K562 (cell line): ENCODE data around the gene SPINT2. TPM values are rescaled to one million over a fixed set of nuclear protein-coding genes. Genes with fewer than 3 reads are reported as not detected.

ENCODE experiments used
- AFF1 ChIP-seq, 2 experiments: fragments of 450-650 bp; IDR thresholded peaks; 2 replicates each; pipeline ENCODE4 v1.6.1; 2018; ENCODE audit warnings: mild to moderate bottlenecking in 2 of 2, low read depth in 1 of 2; ENCODE audit not compliant: partially characterized antibody in 2 of 2
- CTBP1 ChIP-seq: fragments of 450-650 bp; IDR thresholded peaks from 2 replicates; pipeline ENCODE4 v1.6.1; 2016; ENCODE audit warnings: borderline replicate concordance
- DPF2 ChIP-seq: fragments of 450-650 bp; IDR thresholded peaks from 2 replicates; pipeline ENCODE4 v1.6.1; 2016
- ESRRB ChIP-seq: fragments of 250-450 bp; sonication (Bioruptor Pico); IDR thresholded peaks from 2 replicates; pipeline ENCODE4 v1.5.0; 2020; ENCODE audit warnings: mild to moderate bottlenecking, moderate library complexity, borderline replicate concordance
- FOXK1 ChIP-seq: sonication (generic); formaldehyde crosslinking; IDR thresholded peaks from 2 replicates; pipeline ENCODE4 v1.8.0; 2022; ENCODE audit warnings: missing genetic modification reagents, mild to moderate bottlenecking, borderline replicate concordance
- GABPB1 ChIP-seq: sonication (generic); formaldehyde crosslinking; IDR thresholded peaks from 2 replicates; pipeline ENCODE4 v1.8.0; 2022; ENCODE audit warnings: mild to moderate bottlenecking, missing genetic modification reagents
- GTF2F1 ChIP-seq: IDR thresholded peaks from 2 replicates; pipeline ENCODE4 v1.6.1; 2011; ENCODE audit warnings: low read depth, low read length, improper control_type of control experiment
- HCFC1 ChIP-seq: IDR thresholded peaks from 2 replicates; pipeline ENCODE4 v1.6.1; 2012; ENCODE audit warnings: low read depth, low read length, improper control_type of control experiment
- HDGF ChIP-seq: fragments of 450-650 bp; IDR thresholded peaks from 2 replicates; pipeline ENCODE4 v1.6.1; 2016
- HMG20B ChIP-seq: fragments of 250-450 bp; sonication (Bioruptor Pico); IDR thresholded peaks from 2 replicates; pipeline ENCODE4 v1.5.0; 2021; ENCODE audit warnings: mild to moderate bottlenecking
- NELFE ChIP-seq: IDR thresholded peaks from 2 replicates; pipeline ENCODE4 v1.6.1; 2011; ENCODE audit warnings: mild to moderate bottlenecking; ENCODE audit not compliant: insufficient read depth, insufficient read length
- PML ChIP-seq: IDR thresholded peaks from 2 replicates; pipeline ENCODE4 v1.6.1; 2012; ENCODE audit warnings: low read length, inconsistent platforms
- SFPQ ChIP-seq: fragments of 200-400 bp; formaldehyde crosslinking; IDR thresholded peaks from 2 replicates; pipeline ENCODE4 v1.6.1; 2017; ENCODE audit warnings: mild to moderate bottlenecking, low read depth, low read length, moderate library complexity
- SNIP1 ChIP-seq: fragments of 450-650 bp; IDR thresholded peaks from 2 replicates; pipeline ENCODE4 v1.7.1; 2017; ENCODE audit warnings: low read depth, mild to moderate bottlenecking
- TAF1 ChIP-seq: IDR thresholded peaks from 2 replicates; pipeline ENCODE4 v1.6.1; 2011; ENCODE audit warnings: mild to moderate bottlenecking, low read length, moderate library complexity; ENCODE audit not compliant: insufficient read depth, control insufficient read depth, severe bottlenecking; ENCODE audit errors: extremely low read depth
- TCF15 ChIP-seq: fragments of 250-450 bp; sonication (Bioruptor Pico); IDR thresholded peaks from 2 replicates; pipeline ENCODE4 v1.8.0; 2022; ENCODE audit warnings: moderate library complexity, mild to moderate bottlenecking, inconsistent platforms
- ZBTB49 ChIP-seq: sonication (generic); formaldehyde crosslinking; IDR thresholded peaks from 2 replicates; pipeline ENCODE4 v1.8.0; 2022; ENCODE audit warnings: missing genetic modification reagents, mild to moderate bottlenecking, borderline replicate concordance
- ZNF354B ChIP-seq: fragments of 250-450 bp; sonication (Bioruptor Pico); IDR thresholded peaks from 2 replicates; pipeline ENCODE4 v1.4.0; 2020
- ZNF695 ChIP-seq: fragments of 450-650 bp; formaldehyde crosslinking; IDR thresholded peaks from 2 replicates; pipeline ENCODE4 v1.4.0; 2020; ENCODE audit warnings: mild to moderate bottlenecking, moderate library complexity
- ZSCAN32 ChIP-seq: fragments of 450-650 bp; formaldehyde crosslinking; IDR thresholded peaks from 2 replicates; pipeline ENCODE4 v1.4.0; 2020; ENCODE audit warnings: mild to moderate bottlenecking, moderate library complexity
- polyA plus RNA-seq, 8 experiments: library from polyadenylated mRNA; depleted of rRNA in 4 of 8; stranded (reverse) in 5 of 8; unstranded in 3 of 8; fragments of >200 nt; fragmentation: Nextera tagmentation in 2 of 8; fragmentation: Illumina TruSeq in 1 of 8; extraction: Ambion mirVana in 2 of 8; extraction: Trizol in 1 of 8; gene quantifications; 2 replicates each; pipeline versions ENCODE4 v1.2.1 to v1.2.3, GENCODE V29; 2011 to 2014; ENCODE audit warnings: inconsistent platforms in 1 of 8, missing spikeins in 1 of 8
- total RNA-seq, 7 experiments: library from RNA; depleted of rRNA in 6 of 7; stranded (reverse); fragments of >200 nt in 6 of 7; fragmentation: Illumina TruSeq in 2 of 7; extraction: Trizol in 2 of 7; gene quantifications; 2 replicates each; pipeline versions ENCODE4 v1.2.1 to v1.2.3, GENCODE V29; 2011 to 2021; ENCODE audit warnings: low replicate concordance in 1 of 7

The SPINT2 gene
- total and polyA plus RNA-seq, 9 of the 15 experiments (the other 6 are each of a cell fraction or from before 2014, with no cell fraction given), result 0.65 to 4.5 (median 3.4) TPM

- TF ChIP-seq ZNF695 (CRISPR knock-in tag), result no peak
- no peak for TF ChIP-seq HCFC1
- no peak for TF ChIP-seq GABPB1 (CRISPR knock-in tag)
- no peak for TF ChIP-seq ZBTB49 (CRISPR knock-in tag)
- TF ChIP-seq ESRRB (CRISPR knock-in tag), result no peak
- TF ChIP-seq HDGF, result no peak
- no peak for TF ChIP-seq AFF1 (IDR thresholded peaks at IDR 0.05; ENCODE audit: low read depth in 1 of 2, partially characterized antibody in 2 of 2)
- no peak for TF ChIP-seq TCF15 (CRISPR knock-in tag)
- no peak for TF ChIP-seq ZNF354B
- TF ChIP-seq SFPQ, result no peak
- no peak for TF ChIP-seq ZSCAN32 (CRISPR knock-in tag)
- TF ChIP-seq SNIP1, result no peak
- TF ChIP-seq GTF2F1, result no peak
- peak; percentile 8 for TF ChIP-seq DPF2
- no peak; the same call in 1 of the 2 replicates for TF ChIP-seq CTBP1
- TF ChIP-seq FOXK1 (CRISPR knock-in tag), result no peak
- no peak for TF ChIP-seq NELFE
- TF ChIP-seq HMG20B (CRISPR knock-in tag), result no peak
- no peak for TF ChIP-seq PML
- TF ChIP-seq TAF1, result peak; percentile 44
Measured at GRCh38 chr19:38270587-38271167, 6.3 kb downstream of the SPINT2 start (continued).
